H7 (cell line): ENCODE results near the gene GADD45A. TPM values are rescaled to one million over a fixed set of nuclear protein-coding genes. Genes with fewer than 3 reads are reported as not detected.

Experiments
- DNase-seq: peaks from one replicate; pipeline ENCODE4 v3.0.0; 2012
- H3K27me3 ChIP-seq: 2 replicates; pipeline ENCODE4 v1.6.0; 2011; ENCODE audit warnings: mild to moderate bottlenecking, low read length; ENCODE audit not compliant: control insufficient read depth, insufficient read depth
- H3K36me3 ChIP-seq: replicated peaks from 2 replicates; pipeline ENCODE4 v1.5.1; 2011; ENCODE audit warnings: low read length; ENCODE audit not compliant: control insufficient read depth, insufficient read depth
- H3K4me3 ChIP-seq: 2 replicates; pipeline ENCODE4 v1.5.1; 2011; ENCODE audit warnings: low read depth, mild to moderate bottlenecking, control low read depth, low read length, moderate library complexity; ENCODE audit not compliant: insufficient read depth
- total RNA-seq: library from RNA; depleted of rRNA; stranded (reverse); fragments of >200 nt; shearing (Covaris generic); gene quantifications from 2 replicates; pipeline ENCODE4 v1.2.3, GENCODE V29; 2014

GADD45A gene
- total RNA-seq, 1 experiment from 2014 or later, result 18.3 TPM

DNA sequence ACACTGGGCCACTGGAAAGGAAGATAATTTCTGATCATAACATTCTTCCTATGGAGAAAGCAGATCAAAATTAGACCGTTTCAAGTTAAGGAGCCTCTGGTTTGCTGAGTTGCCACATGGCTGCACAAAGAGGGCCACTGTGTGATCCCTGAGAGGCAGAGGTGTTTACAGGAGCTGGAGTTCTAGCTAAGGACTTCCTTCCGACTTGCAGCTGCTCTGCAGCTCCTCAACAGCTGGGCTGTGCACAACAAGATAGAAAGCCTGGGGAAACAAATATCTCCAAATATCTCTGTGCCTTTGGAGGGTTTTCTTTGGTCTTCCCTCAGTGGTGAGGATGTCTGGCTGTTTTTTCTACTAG lies 26.8 kb downstream of the GADD45A start:
- Histone ChIP-seq H3K4me3 (no peak overlapping the region), H3K36me3 (no peaks in the 10 kb centered on the region; the same call in 1 of the 2 replicates), H3K27me3 (no peaks in the 10 kb centered on the region)
- no peak for DNase-seq

GRCh38 chr1:67713057-67713846 lies 28.3 kb downstream of the GADD45A start:
- DNase-seq, result no peak
- H3K27me3 ChIP-seq, result no peaks in the 10 kb centered on the region
- no peaks in the 10 kb centered on the region for H3K36me3 ChIP-seq
- H3K4me3 ChIP-seq, result no peak overlapping the region

DNA sequence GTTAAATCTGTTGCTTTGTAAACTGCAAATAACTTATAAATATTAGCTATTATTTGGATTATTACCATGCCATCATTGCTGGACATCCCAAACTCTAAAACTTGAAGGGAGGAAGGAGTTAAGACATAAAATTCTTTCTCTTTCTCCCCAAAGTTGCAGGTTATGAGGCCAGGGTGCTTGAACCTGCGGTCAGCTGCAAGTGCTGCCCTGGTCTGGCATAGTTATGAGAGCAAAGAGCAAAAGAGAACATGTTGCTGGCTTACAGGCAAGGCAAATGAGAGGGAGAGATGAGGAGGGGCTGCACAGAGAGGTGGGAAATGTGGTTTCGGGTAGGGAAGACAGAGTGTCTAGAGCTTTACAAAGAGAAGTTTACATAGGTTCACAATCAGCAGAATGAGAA lies 30.8 kb downstream of the GADD45A start:
- no peaks in the 10 kb centered on the region for H3K27me3 ChIP-seq
- no peak overlapping the region for H3K4me3 ChIP-seq
- no peaks in the 10 kb centered on the region for H3K36me3 ChIP-seq
- no peak for DNase-seq

- Histone ChIP-seq H3K27me3 (no peaks in the 10 kb centered on the region), H3K4me3 (no peak overlapping the region), H3K36me3 (no peaks in the 10 kb centered on the region)
- DNase-seq, result no peak
These were observed 31.8 kb downstream of the GADD45A start for GRCh38 chr1:67716800-67717199.

DNA sequence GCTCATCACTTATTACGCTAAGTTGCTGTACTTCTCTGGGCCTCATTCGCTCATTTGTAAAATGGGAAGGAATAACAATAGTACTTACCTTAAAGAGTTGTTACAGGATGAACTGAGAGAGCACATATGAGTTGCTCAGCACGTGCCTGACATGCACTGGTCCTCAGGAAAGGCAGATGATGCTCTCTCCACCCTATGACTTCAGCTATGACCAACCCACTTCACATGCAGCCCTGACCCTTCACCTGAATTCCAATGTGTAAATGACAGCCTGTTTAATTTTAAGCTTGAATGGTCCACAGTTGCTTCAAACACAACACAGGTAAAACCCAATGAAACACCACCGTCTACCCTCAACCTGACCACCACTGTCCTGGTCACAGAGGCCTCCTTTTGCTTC lies 32.9 kb downstream of the GADD45A start:
- H3K27me3 ChIP-seq, result no peaks in the 10 kb centered on the region
- DNase-seq, result no peak
- H3K4me3 ChIP-seq, result no peak overlapping the region
- H3K36me3 ChIP-seq, result no peaks in the 10 kb centered on the region

DNA sequence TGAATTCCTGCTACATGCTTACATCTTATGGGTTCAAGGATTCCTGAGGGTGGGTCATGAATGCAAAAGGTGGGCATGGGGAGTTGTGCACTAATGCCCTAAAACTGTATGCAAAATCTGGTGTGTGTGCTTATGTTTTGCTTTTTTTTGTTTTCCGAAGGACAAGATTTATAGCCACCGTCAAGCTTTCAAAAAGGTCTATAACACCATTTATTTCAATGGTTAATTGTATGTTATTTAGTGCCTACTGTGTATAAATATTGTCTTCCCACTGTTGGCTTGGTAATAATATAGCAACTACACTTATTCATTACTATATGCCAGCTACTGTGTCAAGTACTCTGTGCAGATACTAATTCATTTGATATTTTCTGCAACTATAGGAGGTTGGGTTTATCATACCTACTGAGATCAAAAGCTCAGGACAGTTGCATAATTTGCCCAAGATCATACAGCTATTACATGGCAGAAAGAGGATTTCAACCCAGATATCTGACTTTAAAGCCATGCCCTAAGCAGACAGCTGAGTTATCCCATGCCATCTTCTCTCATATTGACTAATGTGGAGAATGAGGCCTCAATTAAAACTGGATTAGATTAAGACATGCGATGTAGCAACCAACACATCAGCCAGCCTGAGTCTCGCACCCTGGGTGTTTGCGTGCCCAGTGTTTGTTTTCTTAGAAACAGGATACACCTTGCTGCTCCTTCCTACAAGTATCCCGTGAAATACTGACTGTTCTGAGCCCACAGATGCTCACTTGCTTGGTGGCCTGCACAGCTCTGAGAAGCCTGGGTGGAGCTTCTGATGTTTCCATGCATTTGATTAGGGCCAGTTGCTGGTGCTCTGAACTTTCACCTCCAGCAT lies 34.6 kb downstream of the GADD45A start:
- Histone ChIP-seq H3K27me3 (no peaks in the 10 kb centered on the region), H3K36me3 (no peaks in the 10 kb centered on the region), H3K4me3 (no peak overlapping the region)
- DNase-seq, result no peak

DNA sequence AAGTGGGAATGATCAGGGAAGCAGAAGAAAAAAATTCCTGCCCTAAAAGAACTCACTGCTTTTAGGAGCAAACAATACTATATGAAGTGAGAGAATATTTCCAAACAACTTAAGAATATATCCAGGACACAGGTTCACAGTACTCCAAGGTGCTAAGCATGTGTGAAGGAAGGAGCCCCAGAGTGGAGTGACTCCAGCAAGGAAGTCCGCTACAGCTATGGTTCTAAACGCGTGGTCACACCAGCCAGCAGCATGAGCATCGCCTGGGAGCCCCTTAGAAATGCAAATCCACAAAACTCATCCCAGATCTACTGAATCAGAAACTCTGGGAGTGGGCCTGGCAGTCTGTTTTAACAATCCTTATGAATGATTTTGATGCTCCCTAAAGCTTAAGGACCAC lies 36.1 kb downstream of the GADD45A start:
- no peak for DNase-seq
- Histone ChIP-seq H3K36me3 (no peaks in the 10 kb centered on the region), H3K4me3 (no peak overlapping the region), H3K27me3 (no peaks in the 10 kb centered on the region)

DNA sequence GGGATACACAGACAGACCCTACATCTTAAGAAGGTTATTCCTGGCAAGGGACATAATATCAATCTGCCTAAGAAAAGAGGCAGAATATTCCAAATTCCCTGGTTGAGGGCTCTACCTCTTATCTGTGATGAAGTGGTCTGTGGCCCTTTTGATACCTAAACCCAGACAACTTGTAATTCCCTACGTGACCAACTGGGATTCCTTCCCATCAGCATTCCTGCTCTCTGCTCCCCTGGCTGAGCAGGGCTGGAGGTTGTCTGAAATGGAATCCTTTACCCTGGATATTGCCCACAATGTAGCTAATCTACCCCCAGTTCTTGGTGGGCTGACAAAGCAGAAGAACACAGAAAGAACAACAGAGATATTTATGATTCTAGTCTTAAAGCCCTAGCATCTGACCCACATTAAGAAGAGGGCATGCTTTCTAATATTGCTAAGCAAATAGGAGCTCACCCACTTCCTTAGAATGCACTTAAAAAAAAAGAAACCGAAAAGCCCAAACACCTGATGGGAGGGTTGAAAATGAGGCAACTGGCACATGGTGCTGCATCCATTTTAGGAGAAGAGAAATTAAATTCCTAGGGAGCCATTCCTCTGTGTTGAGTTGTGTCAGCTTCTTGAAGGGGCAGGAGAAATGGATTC lies 36.8 kb downstream of the GADD45A start:
- no peak for DNase-seq
- H3K36me3 ChIP-seq, result no peaks in the 10 kb centered on the region
- H3K4me3 ChIP-seq, result no peak overlapping the region

GRCh38 chr1:67722292-67722944 lies 37.4 kb downstream of the GADD45A start:
- no peaks in the 10 kb centered on the region for H3K27me3 ChIP-seq

More for the DNA sequence above, 36.8 kb downstream of the GADD45A start:
- no peaks in the 10 kb centered on the region for H3K27me3 ChIP-seq

DNA sequence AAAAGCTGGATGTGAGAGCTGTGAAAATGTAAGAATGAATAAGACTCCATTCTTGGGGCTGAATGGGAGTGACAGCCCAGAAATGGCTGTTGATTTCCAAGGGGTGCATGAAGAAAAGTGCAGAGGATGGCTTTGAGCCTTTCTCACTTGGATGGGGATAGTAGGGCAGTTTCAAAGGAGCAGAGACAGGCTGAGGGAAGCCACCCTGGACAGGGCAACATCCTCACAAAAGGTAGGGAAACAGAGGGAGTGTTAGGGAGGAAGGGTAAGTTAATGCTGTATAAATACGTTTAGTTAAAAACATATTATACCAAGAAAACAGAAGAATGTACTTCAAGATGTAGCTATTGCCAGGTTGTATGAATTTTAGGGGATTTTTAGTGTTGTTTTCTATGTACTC lies 38.1 kb downstream of the GADD45A start:
- no peaks in the 10 kb centered on the region for H3K27me3 ChIP-seq
- no peak for DNase-seq
- no peak overlapping the region for H3K4me3 ChIP-seq
- no peaks in the 10 kb centered on the region for H3K36me3 ChIP-seq

More at GRCh38 chr1:67722292-67722944, 37.4 kb downstream of the GADD45A start:
- Histone ChIP-seq H3K36me3 (no peaks in the 10 kb centered on the region), H3K4me3 (no peak overlapping the region)
- no peak for DNase-seq

GRCh38 chr1:67723620-67724019 lies 38.6 kb downstream of the GADD45A start:
- no peak for DNase-seq
- Histone ChIP-seq H3K27me3 (no peaks in the 10 kb centered on the region), H3K4me3 (no peak overlapping the region), H3K36me3 (no peaks in the 10 kb centered on the region)

DNA sequence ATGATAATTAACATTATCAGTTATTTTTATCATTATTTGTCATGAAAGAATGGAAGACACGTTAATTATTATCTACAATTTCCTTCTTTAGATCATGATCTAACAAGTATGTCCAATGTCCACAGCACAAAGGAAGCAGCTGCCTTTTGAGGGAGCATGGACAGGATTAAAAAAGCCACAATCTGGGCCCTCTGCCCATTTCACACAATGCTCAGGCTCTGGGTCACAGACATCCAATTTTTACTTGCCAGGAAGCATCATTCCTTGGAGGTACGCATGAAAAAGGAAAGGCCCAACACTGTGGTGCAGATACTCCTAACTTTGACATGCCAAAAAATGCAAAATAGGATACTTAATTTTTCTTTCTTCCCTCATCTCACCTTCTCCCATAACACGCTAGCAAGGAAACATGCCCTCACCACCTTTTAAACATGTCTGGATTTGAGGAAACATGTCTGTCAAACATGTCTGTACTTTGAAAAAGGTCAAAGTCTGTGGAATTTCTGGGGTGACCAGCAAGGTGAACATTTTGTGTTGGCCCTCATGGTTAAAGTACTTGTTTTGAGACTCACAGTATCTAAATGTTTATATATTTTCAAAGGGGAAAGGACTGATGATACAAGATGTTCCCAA lies 40.0 kb downstream of the GADD45A start:
- H3K4me3 ChIP-seq, result no peak overlapping the region
- H3K36me3 ChIP-seq, result no peaks in the 10 kb centered on the region
- DNase-seq, result no peak
- H3K27me3 ChIP-seq, result no peaks in the 10 kb centered on the region

DNA sequence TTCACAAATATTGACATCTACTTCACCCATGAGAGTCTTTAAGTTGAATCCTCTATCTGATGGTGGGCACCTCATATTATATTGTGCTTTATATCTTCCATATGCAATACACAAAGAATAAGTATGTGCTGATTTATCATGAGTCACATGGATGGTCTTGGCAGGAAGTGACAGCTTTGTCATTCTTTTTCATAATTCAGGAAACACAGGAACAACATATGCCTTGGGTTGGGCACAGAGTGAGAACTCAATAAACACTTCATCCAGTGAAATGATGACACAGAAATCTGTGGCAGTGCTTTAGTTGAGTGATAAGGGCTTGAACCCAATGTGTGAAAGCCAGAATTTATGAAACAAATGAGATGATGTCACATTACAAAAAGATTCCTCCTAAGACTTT lies 41.2 kb downstream of the GADD45A start:
- Histone ChIP-seq H3K4me3 (no peak overlapping the region), H3K27me3 (no peaks in the 10 kb centered on the region), H3K36me3 (no peaks in the 10 kb centered on the region)
- DNase-seq, result no peak

- DNase-seq, result no peak
- no peak overlapping the region for H3K4me3 ChIP-seq
- no peaks in the 10 kb centered on the region for H3K36me3 ChIP-seq
- H3K27me3 ChIP-seq, result no peaks in the 10 kb centered on the region
These were observed 44.9 kb downstream of the GADD45A start for GRCh38 chr1:67729872-67730271.
